Panc1 (cell line): ENCODE results near the gene ZNF135. TPM values are rescaled to one million over a fixed set of nuclear protein-coding genes. Genes with fewer than 3 reads are reported as not detected.

Source experiments
- ATAC-seq: fragments of 200-7000 bp; cut with Tn5 transposase; 2 replicates; pipeline ENCODE4 v1.9.1; 2020; ENCODE audit warnings: mild to moderate bottlenecking, moderate library complexity
- BruUV-seq: library from RNA; stranded (reverse); fragments of 400-500 nt; replicated peaks from 2 replicates; lab custom pipeline; 2021; lab: Mats Ljungman, UMichigan
- CTCF ChIA-PET: fragments of 300-600 bp; sonication (Branson Sonifier 250); formaldehyde crosslinking; loops from one replicate; lab custom pipeline; 2022; ENCODE audit warnings: antibody characterized with exemption; lab: Charles Lee
- POLR2A ChIA-PET: fragments of 300-600 bp; sonication (Branson Sonifier 250); formaldehyde crosslinking; loops from one replicate; lab custom pipeline; 2022; ENCODE audit warnings: antibody characterized with exemption; lab: Charles Lee
- DNase-seq: peaks from one replicate; pipeline ENCODE4 v3.0.0-alpha.2; 2010; ENCODE audit warnings: low read depth, low spot score
- H3K27ac ChIP-seq: 2 replicates; pipeline ENCODE4 v1.5.1; 2011; ENCODE audit warnings: mild to moderate bottlenecking, low read length, inconsistent platforms
- H3K27me3 ChIP-seq: fragments of 200-500 bp; sonication (Bioruptor generic); 2 replicates; pipeline ENCODE4 v1.6.0; 2014; ENCODE audit warnings: low read length, inconsistent platforms; ENCODE audit not compliant: control insufficient read depth, insufficient read depth
- H3K36me3 ChIP-seq: fragments of 200-500 bp; sonication (Bioruptor generic); 2 replicates; pipeline ENCODE4 v1.5.1; 2014; ENCODE audit warnings: inconsistent platforms, mild to moderate bottlenecking, low read length, moderate library complexity; ENCODE audit not compliant: control insufficient read depth, insufficient read depth
- H3K4me1 ChIP-seq: 2 replicates; pipeline ENCODE4 v1.5.1; 2011; ENCODE audit warnings: inconsistent platforms, mild to moderate bottlenecking, low read length, moderate library complexity; ENCODE audit not compliant: control insufficient read depth, insufficient read depth
- H3K4me3 ChIP-seq, 2 experiments: 2 replicates each; pipeline ENCODE4 v1.5.1; 2011 to 2012; ENCODE audit warnings: low read depth in 2 of 2, low read length in 2 of 2, mild to moderate bottlenecking in 2 of 2, inconsistent platforms in 1 of 2, moderate library complexity in 1 of 2
- H3K9me3 ChIP-seq: fragments of 200-500 bp; sonication (Bioruptor generic); 2 replicates; pipeline ENCODE4 v1.5.1; 2014; ENCODE audit warnings: low read depth, mild to moderate bottlenecking, inconsistent platforms, low read length, moderate library complexity; ENCODE audit not compliant: control insufficient read depth, insufficient read depth
- POLR2AphosphoS5 ChIP-seq: IDR thresholded peaks from 2 replicates; pipeline ENCODE4 v1.6.1; 2012; ENCODE audit warnings: mild to moderate bottlenecking, low read depth, low read length, moderate library complexity
- REST ChIP-seq, 2 experiments: IDR thresholded peaks; 2 replicates each; pipeline ENCODE4 v1.6.1; 2011 to 2012; ENCODE audit warnings: low read depth in 2 of 2, control low read depth in 1 of 2, low read length in 1 of 2, mild to moderate bottlenecking in 1 of 2, moderate library complexity in 1 of 2; ENCODE audit not compliant: insufficient read depth in 1 of 2
- SIN3A ChIP-seq: IDR thresholded peaks from 2 replicates; pipeline ENCODE4 v1.6.1; 2012; ENCODE audit warnings: low read depth, mild to moderate bottlenecking, low read length, moderate library complexity, borderline replicate concordance; ENCODE audit not compliant: insufficient read depth
- TCF7L2 ChIP-seq: IDR thresholded peaks from 2 replicates; pipeline ENCODE4 v1.6.1; 2011; ENCODE audit warnings: mild to moderate bottlenecking, low read depth, low read length, inconsistent platforms
- in situ Hi-C: cut with HindIII; loops from 2 replicates; pipeline ENCODE4 v1.10.0; 2016; ENCODE audit warnings: low sequenced_read_pairs, low pct_unique_long_range_greater_than_20kb
- intact Hi-C: fragments of 100-400 bp; cut with micrococcal nuclease; formaldehyde crosslinking; loops from one replicate; pipeline ENCODE4 v1.10.0; 2022; ENCODE audit not compliant: unreplicated experiment
- total RNA-seq: library from RNA; stranded (reverse); gene quantifications from one replicate; pipeline ENCODE4 v1.2.1, GENCODE V29; 2021; ENCODE audit not compliant: unreplicated experiment
- TF ChIP-seq, protein P1 (sequence below): fragments of 450-650 bp; IDR thresholded peaks from 2 replicates; pipeline ENCODE4 v1.5.1; 2017; ENCODE audit warnings: mild to moderate bottlenecking

The ZNF135 gene
- total RNA-seq, 1 experiment from 2014 or later = not detected

DNA sequence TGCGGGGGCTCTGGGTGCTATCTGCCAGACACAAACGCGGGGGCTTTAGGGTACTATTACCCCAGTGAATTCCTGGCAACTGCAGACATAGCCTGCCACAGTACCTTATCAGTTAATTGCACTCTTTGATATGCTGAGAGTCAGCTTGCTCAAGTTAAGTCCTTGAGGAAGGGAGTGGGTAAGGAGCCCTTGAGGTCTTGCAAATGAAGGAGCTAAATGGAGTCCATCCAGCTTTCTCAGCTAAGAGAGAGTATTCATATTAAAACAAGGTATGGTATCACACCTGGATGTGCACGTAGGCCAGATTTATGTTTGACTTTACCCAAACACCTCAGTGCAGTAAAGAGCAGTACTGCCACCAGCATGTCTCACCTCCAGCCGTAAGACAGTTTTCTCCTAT is 44.9 kb upstream of the ZNF135 start:
- POLR2A ChIA-PET = no interaction called here
- CTCF ChIA-PET = no interaction called here
- H3K27ac ChIP-seq = no peak overlapping the region
- no peaks in the 10 kb centered on the region for H3K36me3 ChIP-seq
- no peak for DNase-seq
- TF ChIP-seq REST (IDR thresholded peaks at IDR 0.05; ENCODE audit: insufficient read depth in 1 of 2, low read depth in 2 of 2, low read length in 1 of 2) = no peak
- TF ChIP-seq SIN3A = no peak
- TF ChIP-seq, protein P1, sequence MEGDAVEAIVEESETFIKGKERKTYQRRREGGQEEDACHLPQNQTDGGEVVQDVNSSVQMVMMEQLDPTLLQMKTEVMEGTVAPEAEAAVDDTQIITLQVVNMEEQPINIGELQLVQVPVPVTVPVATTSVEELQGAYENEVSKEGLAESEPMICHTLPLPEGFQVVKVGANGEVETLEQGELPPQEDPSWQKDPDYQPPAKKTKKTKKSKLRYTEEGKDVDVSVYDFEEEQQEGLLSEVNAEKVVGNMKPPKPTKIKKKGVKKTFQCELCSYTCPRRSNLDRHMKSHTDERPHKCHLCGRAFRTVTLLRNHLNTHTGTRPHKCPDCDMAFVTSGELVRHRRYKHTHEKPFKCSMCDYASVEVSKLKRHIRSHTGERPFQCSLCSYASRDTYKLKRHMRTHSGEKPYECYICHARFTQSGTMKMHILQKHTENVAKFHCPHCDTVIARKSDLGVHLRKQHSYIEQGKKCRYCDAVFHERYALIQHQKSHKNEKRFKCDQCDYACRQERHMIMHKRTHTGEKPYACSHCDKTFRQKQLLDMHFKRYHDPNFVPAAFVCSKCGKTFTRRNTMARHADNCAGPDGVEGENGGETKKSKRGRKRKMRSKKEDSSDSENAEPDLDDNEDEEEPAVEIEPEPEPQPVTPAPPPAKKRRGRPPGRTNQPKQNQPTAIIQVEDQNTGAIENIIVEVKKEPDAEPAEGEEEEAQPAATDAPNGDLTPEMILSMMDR = no peak
- TF ChIP-seq TCF7L2 = no peak
- no peak for TF ChIP-seq POLR2AphosphoS5
- no peak for ATAC-seq
- intact Hi-C loops (no loop called here), in situ Hi-C loops (no loop called here)
- H3K4me3 ChIP-seq = no peak overlapping the region
- no TSS peak for BruUV-seq
- H3K27me3 ChIP-seq = no peaks in the 10 kb centered on the region
- H3K4me1 ChIP-seq = no peaks in the 10 kb centered on the region
- no peaks in the 10 kb centered on the region for H3K9me3 ChIP-seq

DNA sequence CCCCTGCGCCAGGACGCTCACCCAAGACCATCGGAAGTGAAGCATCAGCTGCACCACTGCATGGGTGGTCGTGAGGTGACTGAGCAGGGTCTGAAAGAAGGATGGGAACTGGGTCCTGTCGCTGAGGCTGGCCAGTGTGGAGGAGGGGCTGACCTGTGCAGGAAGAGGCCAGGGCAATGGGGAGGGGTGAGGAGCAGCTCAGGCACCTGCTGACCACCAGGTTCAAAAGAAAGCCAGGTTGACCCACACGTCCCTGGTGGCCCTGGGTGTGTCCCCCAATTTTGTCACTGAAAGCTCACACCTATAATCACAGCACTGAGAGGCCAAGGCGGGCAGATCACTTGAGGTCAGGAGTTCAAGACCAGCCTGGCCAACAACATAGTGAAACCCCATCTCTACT is 39.0 kb upstream of the ZNF135 start:
- Histone ChIP-seq H3K9me3 (peaks cover 3% of the 10 kb centered on the region; the same call in 1 of the 2 replicates), H3K27ac (no peak overlapping the region), H3K36me3 (no peaks in the 10 kb centered on the region), H3K27me3 (no peaks in the 10 kb centered on the region), H3K4me1 (no peaks in the 10 kb centered on the region), H3K4me3 (no peak overlapping the region)
- TF ChIP-seq REST (IDR thresholded peaks at IDR 0.05; ENCODE audit: insufficient read depth in 1 of 2, low read depth in 2 of 2, low read length in 1 of 2) = no peak
- TF ChIP-seq SIN3A = no peak
- no peak for TF ChIP-seq POLR2AphosphoS5
- TF ChIP-seq TCF7L2 = no peak
- TF ChIP-seq, protein P1 = no peak
- BruUV-seq = no TSS peak
- intact Hi-C loops (no loop called here), in situ Hi-C loops (no loop called here)
- DNase-seq = no peak
- no peak for ATAC-seq
- CTCF ChIA-PET = no interaction called here
- POLR2A ChIA-PET = no interaction called here
